ENCODE data around the gene MPV17L2.

DNA sequence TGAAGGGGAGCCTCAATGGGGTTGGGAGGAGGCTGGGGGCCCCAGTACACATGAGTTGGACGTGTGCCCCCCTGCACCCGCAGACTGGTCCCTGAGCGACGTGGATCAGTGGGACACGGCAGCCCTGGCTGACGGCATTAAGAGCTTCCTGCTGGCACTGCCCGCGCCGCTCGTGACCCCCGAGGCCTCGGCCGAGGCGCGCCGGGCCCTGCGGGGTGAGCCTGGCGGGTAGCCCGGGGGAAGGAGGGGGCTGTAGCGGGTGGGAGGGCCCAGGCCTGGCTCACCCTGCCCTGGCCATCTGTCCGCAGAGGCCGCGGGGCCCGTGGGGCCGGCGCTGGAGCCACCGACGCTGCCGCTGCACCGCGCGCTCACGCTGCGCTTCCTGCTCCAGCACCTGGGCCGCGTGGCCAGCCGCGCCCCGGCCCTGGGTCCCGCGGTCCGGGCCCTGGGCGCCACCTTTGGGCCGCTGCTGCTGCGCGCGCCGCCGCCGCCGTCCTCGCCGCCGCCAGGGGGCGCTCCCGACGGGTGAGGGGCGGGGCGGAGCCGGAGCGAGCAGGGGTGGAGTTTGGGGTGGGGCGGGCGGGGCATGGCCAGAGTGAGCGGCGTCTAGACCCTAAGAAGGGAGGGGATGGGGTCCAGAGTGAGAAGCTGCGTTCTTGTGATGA, 31.9 kb upstream of the MPV17L2 start:
- peak; percentile 58 for TF ChIP-seq CTCF (IDR thresholded peaks at IDR 0.05; ENCODE audit: poor library complexity, severe bottlenecking)
- no peak for TF ChIP-seq EP300 (conservative IDR thresholded peaks at IDR 0.05; ENCODE audit: poor library complexity, severe bottlenecking)
- no peak for TF ChIP-seq REST (IDR thresholded peaks at IDR 0.05; ENCODE audit: borderline replicate concordance)
- no peak for TF ChIP-seq POLR2AphosphoS5 (IDR thresholded peaks at IDR 0.05)
- TF ChIP-seq SMC3 (conservative IDR thresholded peaks at IDR 0.05; ENCODE audit: poor library complexity) = no peak
- TF ChIP-seq EZH2 (IDR thresholded peaks at IDR 0.05; ENCODE audit: borderline replicate concordance, insufficient read depth, low read length, poor library complexity, severe bottlenecking) = no peak
- no peak for TF ChIP-seq TAF1 (IDR thresholded peaks at IDR 0.05; ENCODE audit: low read depth)
- TF ChIP-seq RAD21 (conservative IDR thresholded peaks at IDR 0.05) = no peak
